HCT116 (cell line): ENCODE measurements around the gene LEUTX. TPM values are rescaled to one million over a fixed set of nuclear protein-coding genes. Genes with fewer than 3 reads are reported as not detected.

Experiments
- ATAC-seq: fragments of 200-7000 bp; cut with Tn5 transposase; 2 replicates; pipeline ENCODE4 v1.9.1; 2020; ENCODE audit warnings: mild to moderate bottlenecking, moderate library complexity
- BruUV-seq: library from RNA; stranded (reverse); fragments of 400-500 nt; replicated peaks from 2 replicates; lab custom pipeline; 2021; lab: Mats Ljungman, UMichigan
- CTCF ChIA-PET: fragments of 300-600 bp; sonication (Branson Sonifier 250); formaldehyde crosslinking; loops from one replicate; lab custom pipeline; 2021; ENCODE audit warnings: antibody characterized with exemption; lab: Charles Lee
- POLR2A ChIA-PET: fragments of 300-600, 350-600 bp; sonication (Branson Sonifier 250); formaldehyde crosslinking; loops from one replicate; lab custom pipeline; 2021; ENCODE audit warnings: antibody characterized with exemption; lab: Charles Lee
- RAD21 ChIA-PET, 2 experiments: fragments of 300-600 bp; sonication (Branson Sonifier 250); formaldehyde crosslinking; loops; one replicate each; lab custom pipeline; 2023; ENCODE audit warnings: low total read pairs in 2 of 2; ENCODE audit not compliant: uncharacterized antibody in 2 of 2, unreplicated experiment in 2 of 2, low non-redundant PET in 1 of 2; lab: Charles Lee
- DNase-seq: peaks from one replicate; pipeline ENCODE4 v3.0.0-alpha.2; 2010; ENCODE audit warnings: low read depth, low spot score
- H2AFZ ChIP-seq: fragments of 200-600 bp; shearing (Covaris generic), sonication (generic); 2 replicates; pipeline ENCODE4 v1.6.1; 2017; ENCODE audit warnings: low read depth, mixed run types, mixed read lengths, antibody characterized with exemption, low read length; ENCODE audit not compliant: poor library complexity, severe bottlenecking
- H3K27ac ChIP-seq: 2 replicates; pipeline ENCODE4 v1.5.1; 2012; ENCODE audit warnings: low read depth, low read length
- H3K27me3 ChIP-seq: fragments of 200-600 bp; sonication (generic); 2 replicates; pipeline ENCODE4 v1.6.1; 2016; ENCODE audit warnings: mixed run types, low read length, mixed read lengths; ENCODE audit not compliant: insufficient read depth
- H3K36me3 ChIP-seq, 2 experiments: fragments of 200-500 bp in 1 of 2; fragments of 200-600 bp in 1 of 2; sonication (Bioruptor generic) in 1 of 2; sonication (generic) in 1 of 2; 2 replicates each; pipeline versions ENCODE4 v1.5.1 to v1.6.1; 2014 to 2016; ENCODE audit warnings: low read length in 2 of 2, inconsistent platforms in 1 of 2, mixed read lengths in 1 of 2, mixed run types in 1 of 2; ENCODE audit not compliant: insufficient read depth in 2 of 2, control insufficient read depth in 1 of 2
- H3K4me1 ChIP-seq, 2 experiments: fragments of 200-600 bp in 1 of 2; sonication (generic) in 1 of 2; 2 replicates each; pipeline versions ENCODE4 v1.5.1 to v1.6.1; 2012 to 2017; ENCODE audit warnings: low read length in 2 of 2, inconsistent platforms in 1 of 2, mild to moderate bottlenecking in 1 of 2, mixed read lengths in 1 of 2, mixed run types in 1 of 2, moderate library complexity in 1 of 2; ENCODE audit not compliant: insufficient read depth in 2 of 2, control insufficient read depth in 1 of 2
- H3K4me2 ChIP-seq: fragments of 200-600 bp; sonication (generic); 2 replicates; pipeline ENCODE4 v1.6.1; 2017; ENCODE audit warnings: mixed run types, low read length, mixed read lengths
- H3K4me3 ChIP-seq, 2 experiments: fragments of 200-600 bp in 1 of 2; sonication (generic) in 1 of 2; replicated peaks in 1 of 2; 2 replicates each; pipeline ENCODE4 v1.5.1; 2011 to 2016; ENCODE audit warnings: low read length in 2 of 2, control low read depth in 1 of 2, low read depth in 1 of 2, mild to moderate bottlenecking in 1 of 2, mixed read lengths in 1 of 2, mixed run types in 1 of 2
- H3K79me2 ChIP-seq: fragments of 200-600 bp; sonication (generic); 2 replicates; pipeline ENCODE4 v1.6.1; 2017; ENCODE audit warnings: mild to moderate bottlenecking, mixed run types, low read length, moderate library complexity, mixed read lengths; ENCODE audit not compliant: insufficient read depth
- H3K9ac ChIP-seq: fragments of 200-600 bp; sonication (generic); 2 replicates; pipeline ENCODE4 v1.6.1; 2016; ENCODE audit warnings: low read length, mixed read lengths
- H3K9me2 ChIP-seq: fragments of 200-600 bp; sonication (generic), shearing (Covaris generic); 2 replicates; pipeline ENCODE4 v1.6.1; 2017; ENCODE audit warnings: mixed run types, mild to moderate bottlenecking, moderate library complexity; ENCODE audit not compliant: insufficient read depth
- H3K9me3 ChIP-seq, 2 experiments: fragments of 200-500 bp in 1 of 2; fragments of 200-600 bp in 1 of 2; sonication (Bioruptor generic) in 1 of 2; sonication (generic) in 1 of 2; 2 replicates each; pipeline ENCODE4 v1.6.1; 2014 to 2017; ENCODE audit warnings: low read length in 2 of 2, mixed read lengths in 2 of 2, inconsistent platforms in 1 of 2, low read depth in 1 of 2, mild to moderate bottlenecking in 1 of 2, mixed run types in 1 of 2, moderate library complexity in 1 of 2; ENCODE audit not compliant: control insufficient read depth in 1 of 2, insufficient read depth in 1 of 2
- H4K20me1 ChIP-seq: fragments of 200-600 bp; sonication (generic), shearing (Covaris generic); 2 replicates; pipeline ENCODE4 v1.6.1; 2017; ENCODE audit warnings: mixed run types, mild to moderate bottlenecking, moderate library complexity; ENCODE audit not compliant: insufficient read depth
- CEBPB ChIP-seq: IDR thresholded peaks from 2 replicates; pipeline ENCODE4 v1.6.1; 2012; ENCODE audit warnings: low read depth
- EGR1 ChIP-seq: IDR thresholded peaks from 2 replicates; pipeline ENCODE4 v1.6.1; 2012; ENCODE audit warnings: low read depth
- EZH2phosphoT487 ChIP-seq: fragments of 200-600 bp; IDR thresholded peaks from 2 replicates; pipeline ENCODE4 v1.6.1; 2018; ENCODE audit warnings: antibody characterized with exemption, borderline replicate concordance
- FOSL1 ChIP-seq: IDR thresholded peaks from 2 replicates; pipeline ENCODE4 v1.6.1; 2012; ENCODE audit warnings: low read depth
- POLR2A ChIP-seq: IDR thresholded peaks from 2 replicates; pipeline ENCODE4 v1.7.0; 2011; ENCODE audit warnings: borderline replicate concordance; ENCODE audit not compliant: insufficient read depth, insufficient read length; ENCODE audit errors: extremely low read depth
- POLR2AphosphoS5 ChIP-seq: IDR thresholded peaks from 2 replicates; pipeline ENCODE4 v1.6.1; 2011; ENCODE audit warnings: mild to moderate bottlenecking, low read depth, low read length, moderate library complexity
- SIN3A ChIP-seq: IDR thresholded peaks from 2 replicates; pipeline ENCODE4 v1.6.1; 2012; ENCODE audit warnings: low read depth
- TCF7L2 ChIP-seq: IDR thresholded peaks from 2 replicates; pipeline ENCODE4 v1.7.0; 2011; ENCODE audit warnings: borderline replicate concordance, inconsistent platforms; ENCODE audit not compliant: insufficient read depth, insufficient read length; ENCODE audit errors: extremely low read depth
- YY1 ChIP-seq: IDR thresholded peaks from 2 replicates; pipeline ENCODE4 v1.6.1; 2011; ENCODE audit warnings: low read length, low read depth, moderate library complexity, mild to moderate bottlenecking; ENCODE audit not compliant: insufficient replicate concordance; ENCODE audit errors: extremely low read depth
- ZFX ChIP-seq: fragments of 450-650 bp; IDR thresholded peaks from 2 replicates; pipeline ENCODE4 v1.6.1; 2017
- intact Hi-C: fragments of 100-400 bp; cut with micrococcal nuclease; formaldehyde crosslinking; loops from 2 replicates; pipeline ENCODE4 v1.10.0; 2022
- total RNA-seq: library from RNA; stranded (reverse); gene quantifications from one replicate; pipeline ENCODE4 v1.2.1, GENCODE V29; 2021; ENCODE audit not compliant: unreplicated experiment

The LEUTX gene
- total RNA-seq, 1 experiment from 2014 or later = not detected

GRCh38 chr19:39830406-39830805, 51.8 kb downstream of the LEUTX start:
- Histone ChIP-seq H3K4me2 (no peak overlapping the region), H3K9me3 (no peaks in the 10 kb centered on the region), H3K9ac (no peak overlapping the region), H3K27ac (no peak overlapping the region), H3K4me3 (no peak overlapping the region), H3K36me3 (peaks cover 42 to 74% of the 10 kb centered on the region in 2 experiments), H4K20me1 (no peaks in the 10 kb centered on the region), H3K4me1 (no peaks in the 10 kb centered on the region), H3K27me3 (no peaks in the 10 kb centered on the region), H3K79me2 (no peaks in the 10 kb centered on the region; the same call in 1 of the 2 replicates), H3K9me2 (no peaks in the 10 kb centered on the region), H2AFZ (no peak overlapping the region)
- no TSS peak for BruUV-seq
- POLR2A ChIA-PET = no interaction called here
- DNase-seq (no peak), ATAC-seq (no peak)
- intact Hi-C loops = no loop called here
- TF ChIP-seq SIN3A = no peak
- no peak for TF ChIP-seq EZH2phosphoT487
- TF ChIP-seq TCF7L2 = no peak
- TF ChIP-seq YY1 = no peak
- no peak for TF ChIP-seq CEBPB
- RAD21 ChIA-PET = no interaction called here
- CTCF ChIA-PET = no interaction called here

DNA sequence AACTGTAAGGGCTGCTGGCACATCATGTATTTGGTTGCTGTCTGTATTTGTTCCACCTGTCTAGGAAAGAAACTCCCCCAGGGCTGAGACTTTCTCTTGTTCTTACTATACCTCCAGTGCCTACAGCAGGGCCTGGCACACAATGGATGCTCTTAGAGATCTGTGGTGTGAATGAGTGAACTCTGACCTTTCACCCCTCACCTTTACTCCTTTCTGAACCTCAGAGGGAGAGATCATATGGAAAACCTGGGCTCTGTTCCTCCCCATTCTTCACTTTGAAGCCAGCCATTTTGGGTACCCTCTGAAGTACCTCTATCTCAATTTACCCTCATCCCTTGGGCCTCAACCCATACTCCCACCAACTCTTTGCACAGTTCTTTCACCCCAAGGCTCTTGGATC, 52.2 kb downstream of the LEUTX start:
- Histone ChIP-seq H3K9me2 (no peaks in the 10 kb centered on the region), H3K4me2 (no peak overlapping the region), H4K20me1 (no peaks in the 10 kb centered on the region), H3K27me3 (no peaks in the 10 kb centered on the region), H3K4me3 (no peak overlapping the region), H3K9ac (no peak overlapping the region), H3K4me1 (no peaks in the 10 kb centered on the region), H3K27ac (no peak overlapping the region), H2AFZ (no peak overlapping the region), H3K36me3 (peaks cover 43 to 75% of the 10 kb centered on the region in 2 experiments), H3K79me2 (no peaks in the 10 kb centered on the region; the same call in 1 of the 2 replicates), H3K9me3 (no peaks in the 10 kb centered on the region)
- POLR2A ChIA-PET = no interaction called here
- DNase-seq (no peak), ATAC-seq (no peak)
- RAD21 ChIA-PET = no interaction called here
- no TSS peak for BruUV-seq
- CTCF ChIA-PET = no interaction called here
- no peak for TF ChIP-seq EGR1
- no peak for TF ChIP-seq POLR2A
- TF ChIP-seq POLR2AphosphoS5 = no peak
- TF ChIP-seq CEBPB = no peak
- no peak for TF ChIP-seq EZH2phosphoT487
- no peak for TF ChIP-seq ZFX
- TF ChIP-seq YY1 = no peak
- TF ChIP-seq FOSL1 = no peak
- intact Hi-C loops = no loop called here
